ENCODE measurements around the gene DIP2C.

The DIP2C gene

DNA sequence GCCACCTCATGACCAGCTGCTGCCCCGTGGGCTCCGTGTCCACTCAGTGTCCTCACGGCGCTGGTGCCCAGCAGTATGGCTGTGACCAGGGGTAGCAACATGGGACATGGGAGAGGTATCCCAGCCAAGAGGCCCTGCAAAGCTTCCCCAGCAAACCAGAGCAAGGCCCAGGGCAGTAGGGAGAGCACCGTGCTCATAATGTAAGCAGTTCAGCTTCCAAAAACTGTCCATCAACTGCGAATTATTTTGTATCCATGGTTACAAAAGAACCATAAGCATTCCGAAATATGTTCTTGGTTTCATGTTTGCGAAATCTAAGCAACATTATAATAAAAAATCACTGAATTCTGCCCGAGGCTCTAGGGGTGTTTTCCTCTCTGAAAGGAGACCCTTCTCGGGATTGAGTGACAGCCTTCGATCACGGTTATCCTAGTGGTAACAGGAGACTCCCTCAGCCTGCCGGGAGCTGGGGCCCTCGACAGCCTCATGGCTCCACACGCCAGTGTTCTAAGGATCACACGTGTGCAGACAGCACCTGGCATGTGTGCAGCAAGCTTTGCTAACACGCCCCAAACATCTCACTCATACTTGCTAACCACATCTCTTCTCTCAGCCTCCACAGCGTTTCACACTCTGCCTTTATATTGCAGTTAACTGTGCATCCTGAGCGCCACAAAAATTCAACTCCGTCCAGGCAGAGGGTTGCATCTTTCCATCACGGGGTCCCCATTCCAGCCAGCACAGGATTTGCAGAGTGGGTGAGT is 117.6 kb downstream of the DIP2C start:
- DNase-seq (ENCODE audit: low read depth in 1 of 2, low spot score in 1 of 2) = no peak

DNA sequence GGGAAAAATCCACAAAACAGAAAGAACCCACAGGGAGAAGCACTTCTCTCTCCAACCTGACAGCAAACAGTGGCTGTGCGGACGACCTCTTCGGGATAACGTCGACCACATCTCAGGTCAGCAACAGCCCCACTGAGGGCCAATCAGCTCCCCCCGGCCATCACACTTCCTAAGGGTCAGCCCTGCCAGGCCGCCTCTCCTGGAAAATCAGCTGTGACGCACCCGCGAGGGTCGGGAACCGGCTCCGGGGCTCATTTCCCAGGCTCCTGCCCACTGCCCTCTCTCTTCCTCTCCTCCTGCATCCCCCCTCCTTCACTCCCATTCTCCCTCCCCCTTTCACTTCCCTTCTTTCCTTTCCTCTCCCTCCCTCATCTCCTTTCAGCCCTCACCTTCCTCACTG is 118.3 kb downstream of the DIP2C start:
- DNase-seq (ENCODE audit: low read depth in 1 of 2, low spot score in 1 of 2) = no peak

DNA sequence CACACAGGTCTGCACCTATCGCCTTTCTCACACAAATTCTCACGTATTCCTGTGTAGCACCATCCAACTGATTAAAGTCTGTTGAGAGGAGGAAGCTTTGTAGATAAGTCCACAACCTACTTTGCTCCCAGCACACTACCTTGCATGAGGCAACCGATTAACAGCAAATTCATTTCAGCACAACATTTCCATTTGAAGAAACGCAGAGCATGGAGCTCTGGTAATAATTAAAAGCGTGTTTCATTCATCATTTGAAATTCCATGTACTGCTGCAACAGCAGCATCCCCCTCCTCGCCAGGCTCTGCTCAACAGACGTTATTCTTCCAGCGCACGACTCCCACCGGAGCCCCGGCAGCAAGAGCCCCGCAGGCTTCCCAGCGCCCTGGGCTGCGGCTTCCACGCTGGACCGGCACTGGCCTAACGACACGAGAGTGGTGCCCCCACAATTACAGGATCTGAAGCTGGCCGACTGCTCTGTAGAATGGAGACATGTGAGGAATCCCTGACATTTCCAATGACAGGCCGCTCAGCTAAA is 118.8 kb downstream of the DIP2C start:
- no peak for DNase-seq (ENCODE audit: low read depth in 1 of 2, low spot score in 1 of 2)

DNA sequence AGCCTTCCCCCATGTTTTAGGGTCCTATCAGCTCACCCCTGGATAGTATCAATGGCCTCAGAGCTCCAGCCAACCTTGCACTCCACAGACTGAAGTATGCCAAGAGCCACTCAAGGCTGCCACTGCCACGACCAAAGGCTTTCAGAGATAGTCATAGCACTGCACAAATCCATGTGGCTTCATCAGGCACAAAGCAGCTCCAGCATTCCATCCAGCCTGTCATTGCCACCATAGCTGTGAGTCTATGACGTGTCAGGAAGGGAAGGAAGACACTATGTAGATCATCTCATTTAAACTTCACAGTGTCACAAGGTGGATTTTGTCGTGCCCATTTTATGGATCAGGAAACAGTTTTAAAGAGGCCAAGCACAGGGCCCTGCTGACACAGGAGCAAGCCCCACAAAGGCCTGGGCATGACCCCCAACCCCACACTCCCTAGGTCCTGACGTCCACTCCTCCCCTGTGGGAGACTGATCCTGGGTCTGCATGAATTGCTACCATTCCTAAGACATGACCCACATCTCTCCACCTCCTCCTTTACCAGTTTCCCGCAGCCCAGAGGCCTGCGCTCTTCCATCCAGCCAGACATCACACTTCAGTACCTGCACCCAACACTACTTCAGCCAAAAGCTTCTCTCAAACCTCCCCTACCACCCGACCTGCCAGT is 119.4 kb downstream of the DIP2C start:
- DNase-seq (ENCODE audit: low read depth in 1 of 2, low spot score in 1 of 2) = no peak

DNA sequence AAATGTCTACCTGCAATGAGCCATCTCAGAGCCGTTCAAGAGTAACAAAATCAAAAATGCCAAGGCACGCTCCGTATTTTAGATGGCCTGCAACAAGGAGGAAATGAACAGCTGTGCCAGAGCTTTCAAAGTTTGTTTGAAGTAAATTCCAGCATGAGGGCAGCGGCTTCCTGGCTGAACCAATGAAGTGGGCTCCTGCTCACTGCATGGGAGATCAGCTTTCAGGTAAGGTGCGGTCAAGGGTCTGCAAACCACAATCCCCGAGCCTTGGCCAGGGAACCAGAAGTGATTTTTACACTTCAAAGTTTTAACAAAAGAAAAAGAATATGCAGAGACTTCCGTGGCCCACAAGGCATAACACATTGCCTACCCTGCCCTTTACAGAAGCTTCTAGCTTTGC is 120.6 kb downstream of the DIP2C start:
- no peak for DNase-seq (ENCODE audit: low read depth in 1 of 2, low spot score in 1 of 2)

DNA sequence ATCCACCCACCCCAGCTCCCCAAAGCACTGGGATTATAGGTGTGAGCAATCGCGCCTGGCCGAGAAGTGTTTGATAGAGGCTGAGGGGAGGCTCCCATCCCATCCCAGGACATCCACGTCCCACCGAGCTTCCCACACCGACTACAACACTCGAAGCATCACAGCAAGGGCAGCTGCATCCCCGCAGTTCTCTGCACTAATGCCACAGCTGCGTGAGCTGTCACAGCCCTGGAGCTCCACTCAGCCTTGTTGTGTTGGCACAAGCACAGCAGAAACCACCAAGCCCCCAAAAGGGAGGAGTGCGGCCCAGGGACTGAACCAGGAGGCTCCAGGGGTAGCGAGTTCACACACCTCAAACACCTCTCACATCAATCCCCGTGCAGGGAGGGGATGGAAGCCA is 121.6 kb downstream of the DIP2C start:
- no peak for DNase-seq (ENCODE audit: low read depth in 1 of 2, low spot score in 1 of 2)

DNA sequence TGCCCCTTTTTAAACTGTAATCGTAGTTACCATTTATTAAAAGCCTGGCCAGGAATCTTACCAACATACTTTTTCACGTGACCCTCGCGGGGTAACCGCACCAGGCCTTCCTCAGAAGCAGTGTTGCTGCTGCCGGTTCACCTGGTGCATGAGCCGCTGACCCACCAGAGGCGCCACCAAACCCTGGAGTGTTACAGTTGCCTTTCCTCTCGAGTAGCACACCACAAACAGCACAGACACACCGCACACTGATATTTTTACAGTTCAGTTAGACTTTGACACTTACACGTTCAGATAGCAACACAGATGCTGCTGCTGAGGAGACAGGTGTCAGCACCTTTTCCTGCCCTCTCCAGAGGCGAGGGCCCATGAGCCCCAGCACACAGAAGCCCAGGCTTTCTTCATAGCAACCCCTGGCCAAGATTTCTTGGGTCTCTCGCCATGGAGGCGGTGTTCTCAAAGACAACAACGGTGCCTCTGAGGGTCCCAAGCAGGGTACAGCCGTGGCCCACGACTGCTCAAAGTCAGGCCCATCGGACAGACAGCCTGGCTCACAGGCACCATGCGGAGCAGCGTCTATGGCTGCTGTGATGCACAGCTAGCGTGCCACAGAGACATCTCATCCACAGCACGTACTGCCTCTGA is 123.1 kb downstream of the DIP2C start:
- DNase-seq (ENCODE audit: low read depth in 1 of 2, low spot score in 1 of 2) = no peak

DNA sequence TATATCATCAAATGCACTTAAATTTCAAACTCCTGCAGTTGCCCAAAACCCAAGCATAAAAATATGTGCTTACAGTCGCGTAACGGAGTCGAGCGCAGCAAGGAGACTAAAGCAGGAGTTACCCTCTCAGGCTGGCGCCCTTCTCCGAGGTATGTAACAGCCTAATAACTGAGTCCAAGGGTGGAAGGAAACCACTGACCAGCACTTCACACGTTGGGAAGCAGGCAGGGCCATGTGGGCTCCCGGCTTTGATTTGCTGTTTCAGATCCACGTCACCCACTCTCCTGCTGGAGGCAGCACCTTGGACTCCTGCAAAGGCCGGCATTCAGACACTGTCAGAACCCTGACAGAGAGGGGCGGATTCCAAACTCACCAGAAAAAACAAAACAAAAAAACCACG is 123.8 kb downstream of the DIP2C start:
- no peak for DNase-seq (ENCODE audit: low read depth in 1 of 2, low spot score in 1 of 2)

DNA sequence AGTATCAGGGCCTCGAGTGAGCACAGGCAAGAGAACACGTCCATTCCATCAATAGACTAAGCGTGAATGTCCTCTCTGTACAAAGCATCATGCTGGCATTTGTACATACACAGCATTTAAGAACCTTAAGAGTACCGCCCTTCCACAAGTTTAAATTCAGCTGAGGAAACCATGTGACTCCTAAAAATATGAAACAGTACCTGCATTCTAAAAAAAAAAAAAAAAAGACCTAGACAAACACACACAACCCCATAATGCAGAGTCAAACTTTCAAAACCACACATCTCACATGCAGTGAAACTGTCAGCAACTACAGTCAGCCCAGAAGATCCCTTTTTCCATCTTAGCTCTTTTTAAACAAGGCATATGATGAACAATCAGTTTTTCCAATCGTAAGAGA is 124.3 kb downstream of the DIP2C start:
- DNase-seq (ENCODE audit: low read depth in 1 of 2, low spot score in 1 of 2) = no peak

DNA sequence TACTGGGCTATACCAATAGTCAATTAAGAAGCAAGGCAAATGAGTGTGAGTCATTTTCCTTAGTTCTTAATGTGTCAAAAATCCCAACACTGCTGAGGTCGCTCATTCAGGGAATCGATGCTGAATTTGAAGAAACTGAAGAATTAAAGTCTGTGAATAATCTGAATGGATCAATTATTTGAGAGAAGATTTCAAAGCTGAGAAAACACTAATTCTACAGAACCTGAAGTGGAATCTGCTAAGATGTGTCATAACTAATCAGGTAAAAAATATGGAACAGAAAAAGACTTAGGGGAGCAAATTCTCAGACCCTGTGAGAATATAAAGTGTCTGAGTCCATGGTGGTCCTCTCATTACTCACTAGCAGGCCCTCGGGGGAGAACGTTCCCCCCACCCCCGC is 125.6 kb downstream of the DIP2C start:
- DNase-seq (ENCODE audit: low read depth in 1 of 2, low spot score in 1 of 2) = no peak

DNA sequence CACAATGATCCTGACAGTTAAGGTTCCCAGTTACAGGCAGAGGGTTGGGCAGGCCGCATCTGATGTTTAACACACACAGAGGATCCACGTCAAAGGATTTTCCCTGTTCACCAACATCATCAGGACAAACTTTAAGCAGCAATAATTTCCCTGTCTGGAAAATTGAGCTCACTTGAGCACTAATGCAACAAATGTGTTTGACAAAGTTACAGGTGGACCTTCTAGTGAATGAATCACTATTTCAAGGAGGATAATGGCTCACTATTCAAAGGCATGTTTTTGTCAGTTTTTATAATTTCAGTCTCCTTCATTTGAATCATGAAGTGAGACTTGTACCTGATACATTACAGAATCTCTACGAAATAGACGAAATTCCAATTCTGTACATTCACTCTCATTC is 127.3 kb downstream of the DIP2C start:
- no peak for DNase-seq (ENCODE audit: low read depth in 1 of 2, low spot score in 1 of 2)

DNA sequence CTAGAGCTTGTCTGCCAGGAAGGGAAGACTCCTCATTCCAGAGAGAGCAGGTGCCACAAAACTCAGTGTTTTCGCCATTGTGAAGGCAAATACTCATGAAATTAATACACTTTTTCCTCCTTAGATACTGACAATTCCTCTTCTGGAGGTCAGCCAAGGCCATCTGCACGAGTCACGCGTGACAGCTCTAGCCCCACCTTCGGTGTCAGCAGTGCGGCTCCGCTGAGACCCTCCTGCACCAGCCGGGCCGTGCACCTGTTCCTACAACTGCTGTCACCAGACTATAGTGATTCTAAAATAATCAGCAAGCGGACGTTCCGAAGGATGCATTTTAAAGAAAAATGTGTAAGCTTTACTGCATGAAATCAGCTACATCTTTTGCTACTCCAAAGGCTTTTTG is 127.7 kb downstream of the DIP2C start:
- no peak for DNase-seq (ENCODE audit: low read depth in 1 of 2, low spot score in 1 of 2)

DNA sequence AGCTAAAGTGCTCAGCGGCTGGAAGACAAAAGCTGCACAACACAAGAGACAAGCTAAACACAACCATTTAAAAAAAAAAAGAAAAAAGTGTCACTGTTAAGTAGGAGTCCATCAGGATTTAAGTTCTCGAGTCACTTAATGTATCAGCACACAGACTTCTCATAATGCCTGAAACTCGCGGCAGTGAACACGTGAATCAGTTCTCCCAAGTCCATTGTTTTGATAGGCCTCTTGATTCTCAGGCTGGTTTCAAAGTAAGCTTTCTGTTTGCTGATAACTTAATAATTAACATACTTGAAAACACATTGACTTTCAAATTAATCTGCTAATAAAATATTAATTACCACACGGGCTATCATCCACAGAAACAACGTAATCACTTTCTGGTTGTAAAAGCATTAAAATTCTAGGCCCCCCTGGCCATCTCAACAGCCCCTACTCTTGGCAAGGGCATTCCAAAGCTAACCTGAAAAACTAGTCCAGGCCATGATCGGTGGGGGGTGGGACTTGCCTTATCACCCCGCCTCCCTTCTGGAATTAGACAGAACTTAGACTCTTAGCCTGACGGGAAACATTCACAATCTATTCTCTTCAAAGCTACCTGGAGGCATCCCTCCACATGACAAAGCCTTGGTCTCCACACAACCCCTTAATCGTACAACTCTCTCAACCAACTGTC is 129.0 kb downstream of the DIP2C start:
- DNase-seq (ENCODE audit: low read depth in 1 of 2, low spot score in 1 of 2) = no peak

DNA sequence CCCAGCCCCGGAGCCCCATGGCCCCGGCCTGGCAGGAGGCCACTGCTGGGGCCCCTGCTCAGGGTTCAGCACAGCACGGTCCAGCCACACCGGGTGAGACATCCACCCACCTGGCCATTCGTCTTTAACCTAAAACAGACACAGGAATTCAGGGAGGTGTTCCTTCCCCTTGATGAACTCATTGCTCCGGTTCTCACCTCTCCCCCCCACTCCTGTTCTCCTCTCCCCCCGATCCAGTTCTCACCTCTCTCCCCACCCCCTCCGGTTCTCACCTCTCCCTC is 129.8 kb downstream of the DIP2C start:
- DNase-seq (ENCODE audit: low read depth in 1 of 2, low spot score in 1 of 2) = no peak

DNA sequence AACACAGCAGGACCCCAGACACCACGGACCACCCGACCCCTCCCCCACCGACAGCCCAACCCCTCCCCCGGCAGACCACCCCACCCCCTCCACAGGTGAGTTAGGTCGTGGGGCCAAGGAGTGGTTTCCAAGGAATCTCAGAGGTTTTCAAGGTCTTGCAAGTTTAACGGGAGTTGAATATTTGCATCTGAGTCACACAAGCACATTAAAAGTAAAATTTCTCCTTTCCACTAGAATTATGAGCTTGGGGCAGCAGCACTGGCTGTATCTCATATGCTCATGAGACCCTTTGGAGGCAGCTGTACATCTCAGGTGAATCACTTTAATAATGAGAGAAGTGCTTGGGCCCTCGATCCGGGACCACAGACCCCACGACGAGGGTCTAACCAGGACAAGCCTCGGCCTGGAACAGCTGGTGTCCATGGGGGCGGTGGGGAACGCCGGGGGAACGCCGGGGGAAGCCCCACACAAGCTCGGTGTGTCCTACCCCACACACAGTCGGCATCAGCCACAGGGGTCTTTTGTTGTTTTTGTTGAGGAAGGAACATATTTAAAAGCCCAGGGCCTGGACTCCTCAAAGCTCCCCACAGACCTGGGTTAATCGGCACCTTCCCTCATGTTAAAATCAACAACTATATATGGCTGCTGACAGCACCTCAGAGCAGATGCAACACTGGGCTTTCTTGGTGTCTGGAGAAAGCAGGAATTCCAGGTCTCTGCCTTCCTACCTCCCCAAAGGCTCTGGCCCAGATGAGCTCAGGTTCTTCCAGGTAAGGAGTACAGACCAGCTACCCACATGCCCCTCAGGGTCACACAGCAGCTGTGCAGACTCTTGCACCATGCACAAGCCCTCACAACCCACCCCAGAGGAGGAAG is 130.3 kb downstream of the DIP2C start:
- no peak for DNase-seq (ENCODE audit: low read depth in 1 of 2, low spot score in 1 of 2)

DNA sequence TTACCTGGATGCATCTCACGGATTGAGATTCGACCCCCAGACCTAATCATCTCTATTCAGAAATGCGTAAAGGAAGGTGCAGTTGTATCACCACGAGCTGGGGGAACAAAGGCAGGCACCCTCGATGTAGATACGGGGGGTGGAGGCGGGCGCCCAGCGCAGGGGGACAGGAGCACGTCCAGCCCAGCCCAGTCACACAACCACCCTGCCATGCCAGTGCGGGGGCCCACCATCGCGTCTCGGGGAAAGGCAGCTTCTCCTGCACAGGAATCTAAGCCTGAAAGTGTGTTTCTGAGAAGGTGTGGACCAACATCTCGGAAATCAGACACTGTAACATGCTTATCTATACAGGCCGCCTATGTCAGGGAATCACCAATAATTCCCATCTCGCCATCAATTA is 131.1 kb downstream of the DIP2C start:
- DNase-seq (ENCODE audit: low read depth in 1 of 2, low spot score in 1 of 2) = no peak

DNA sequence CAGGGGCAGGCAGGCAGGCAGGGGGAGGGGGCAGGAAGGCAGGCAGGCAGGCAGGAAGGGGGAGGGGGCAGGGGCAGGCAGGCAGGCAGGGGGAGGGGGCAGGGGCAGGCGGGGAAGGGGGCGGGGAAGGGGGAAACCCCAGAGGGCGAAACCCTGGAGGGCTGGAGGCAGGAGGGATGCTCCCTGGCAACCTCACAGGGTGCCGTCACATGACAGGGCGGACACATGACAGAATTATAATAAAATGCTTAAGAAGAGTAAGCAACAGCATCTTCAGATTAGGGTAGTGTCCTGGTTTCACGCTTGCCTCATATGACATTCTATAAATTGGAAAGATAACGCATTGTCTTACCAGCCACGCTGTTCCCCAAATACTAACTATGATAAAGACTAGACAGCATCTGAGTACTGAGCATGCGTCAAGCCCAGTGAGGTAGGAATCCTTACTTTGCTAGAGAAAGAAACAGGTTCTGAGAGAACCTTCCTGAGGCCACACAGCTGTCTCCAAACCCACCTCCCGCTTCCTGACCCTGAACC is 131.6 kb downstream of the DIP2C start:
- no peak for DNase-seq (ENCODE audit: low read depth in 1 of 2, low spot score in 1 of 2)

DNA sequence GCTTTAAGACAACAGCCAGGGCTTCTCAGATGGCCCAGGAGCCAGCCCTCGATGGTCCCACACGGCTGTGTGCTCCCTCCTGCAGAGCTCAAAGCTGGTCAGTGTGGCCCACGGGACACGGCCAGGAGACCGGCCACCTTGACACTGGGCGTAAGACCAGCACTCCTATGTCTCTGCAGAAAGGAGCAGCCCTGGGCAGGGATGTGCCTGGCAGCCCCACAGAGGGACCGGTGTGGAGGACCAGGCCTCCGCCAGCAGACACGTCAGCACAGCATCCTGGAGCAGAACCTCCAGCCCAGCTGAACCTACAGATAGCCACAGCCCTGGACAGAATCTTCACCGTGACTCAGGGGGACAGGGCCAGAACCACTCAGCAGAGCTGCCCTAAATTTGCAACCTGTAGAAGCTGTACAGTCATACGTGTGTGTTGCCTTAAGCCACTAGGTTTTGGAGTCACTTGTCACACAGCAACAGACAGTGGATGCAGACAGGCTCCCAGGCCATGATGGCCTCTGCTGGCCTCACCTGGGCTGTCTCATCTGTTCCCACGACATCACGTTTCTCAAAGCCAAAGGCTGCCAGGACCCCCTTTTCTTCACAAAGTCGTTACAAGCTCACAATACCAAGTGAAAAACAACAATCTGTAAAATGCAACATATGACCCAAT is 132.4 kb downstream of the DIP2C start:
- no peak for DNase-seq (ENCODE audit: low read depth in 1 of 2, low spot score in 1 of 2)

DNA sequence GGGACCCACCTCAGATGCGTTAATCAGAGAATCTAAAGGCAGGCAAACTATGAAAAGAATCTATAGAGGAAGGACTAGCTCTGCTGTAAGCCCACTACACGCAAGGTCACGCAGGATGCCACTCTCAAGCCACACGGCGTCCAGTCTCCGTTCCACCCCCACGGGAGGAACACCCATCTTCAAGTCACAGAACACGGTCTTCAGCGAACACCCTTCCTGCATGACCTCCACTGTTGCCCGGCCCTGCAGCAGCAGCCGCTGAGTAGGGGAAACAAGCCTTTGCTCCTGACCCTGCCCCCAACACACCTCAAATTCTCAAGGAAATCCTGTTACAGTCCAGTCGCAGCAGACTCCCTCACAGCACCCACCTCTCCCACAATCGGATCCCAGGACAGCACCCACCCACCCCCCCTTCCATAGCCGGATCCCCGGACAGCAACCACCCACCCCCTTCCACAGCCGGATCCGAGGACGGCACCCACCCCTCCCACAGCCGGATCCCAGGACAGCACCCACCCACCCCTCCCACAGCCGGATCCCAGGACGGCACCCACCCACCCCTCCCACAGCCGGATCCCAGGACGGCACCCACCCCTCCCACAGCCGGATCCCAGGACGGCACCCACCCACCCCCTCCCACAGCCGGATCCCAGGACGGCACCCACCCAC is 133.7 kb downstream of the DIP2C start:
- no peak for DNase-seq (ENCODE audit: low read depth in 1 of 2, low spot score in 1 of 2)

DNA sequence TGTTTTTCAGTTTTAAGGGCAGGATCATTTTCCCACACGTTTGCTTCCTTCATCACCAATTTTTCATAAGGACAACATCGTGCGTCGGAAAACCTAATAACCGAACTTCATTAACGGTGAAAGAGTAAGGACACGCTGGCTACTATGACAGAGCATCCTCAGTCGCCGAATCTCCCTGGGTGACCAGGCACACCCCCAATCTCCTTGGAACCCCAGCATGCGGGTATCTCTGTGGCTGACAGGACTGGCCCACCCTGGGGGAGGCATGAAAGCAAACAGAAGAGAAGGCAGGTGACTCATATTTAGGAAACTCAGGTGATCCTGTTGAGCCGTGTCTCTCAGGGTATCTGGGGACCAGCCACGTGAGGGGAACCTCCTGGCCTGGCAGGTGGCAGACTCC is 134.2 kb downstream of the DIP2C start:
- no peak for DNase-seq (ENCODE audit: low read depth in 1 of 2, low spot score in 1 of 2)
